ENCODE measurements around the gene AP2S1. TPM values are rescaled to one million over a fixed set of nuclear protein-coding genes. Genes with fewer than 3 reads are reported as not detected.
"Not testable (repeated sequence)": the region's sequence is repeated elsewhere in the genome, so short reads cannot be mapped to it uniquely, and the experiment has no call there.

The AP2S1 gene
- total and polyA plus RNA-seq, 3 donors from 2014 or later: 121 to 140 (median 127) TPM

- Histone ChIP-seq H3K9me3 (no peaks in the 10 kb centered on the region), H3K4me3 (no peak overlapping the region), H3K27me3 (no peaks in the 10 kb centered on the region), H3K27ac (no peak overlapping the region), H3K36me3 (ENCODE audit: low read depth, missing control alignments) (no peaks in the 10 kb centered on the region), H3K4me1 (no peaks in the 10 kb centered on the region)
- WGBS, 2 donors: 87 to 89% methylated on average over 5 of the region's 5 CpGs
- TF ChIP-seq POLR2A (IDR thresholded peaks at IDR 0.05): no peak
- no peak for TF ChIP-seq CTCF (IDR thresholded peaks at IDR 0.05)
- no peak for DNase-seq
- intact Hi-C loops (cut with DNase I; ENCODE audit: low total_unique reads): no loop called here
Observed at GRCh38 chr19:46825731-46826055, 25.0 kb downstream of the AP2S1 start.

GRCh38 chr19:46824890-46825730 is 25.5 kb downstream of the AP2S1 start:
- intact Hi-C loops (cut with DNase I; ENCODE audit: low total_unique reads): no loop called here
- Histone ChIP-seq H3K27ac (no peak overlapping the region), H3K9me3 (no peaks in the 10 kb centered on the region), H3K4me3 (no peak overlapping the region), H3K36me3 (ENCODE audit: low read depth, missing control alignments) (no peaks in the 10 kb centered on the region), H3K27me3 (no peaks in the 10 kb centered on the region), H3K4me1 (no peaks in the 10 kb centered on the region)
- 85 to 91% methylated on average over 21 of the region's 21 CpGs for WGBS, 2 donors
- no peak for TF ChIP-seq POLR2A (IDR thresholded peaks at IDR 0.05)
- TF ChIP-seq CTCF (IDR thresholded peaks at IDR 0.05): no peak
- DNase-seq: no peak

- no peaks in the 10 kb centered on the region for H3K27me3 ChIP-seq
- TF ChIP-seq POLR2A (IDR thresholded peaks at IDR 0.05) (no peak), CTCF (IDR thresholded peaks at IDR 0.05) (no peak)
- no peak overlapping the region for H3K4me3 ChIP-seq
- no peak overlapping the region for H3K27ac ChIP-seq
- no peak for DNase-seq
- intact Hi-C loops (cut with DNase I; ENCODE audit: low total_unique reads): no loop called here
- WGBS, 2 donors: 81 to 84% methylated on average over 6 of the region's 6 CpGs
- H3K36me3 ChIP-seq (ENCODE audit: low read depth, missing control alignments): no peaks in the 10 kb centered on the region
- no peaks in the 10 kb centered on the region for H3K4me1 ChIP-seq
- no peaks in the 10 kb centered on the region for H3K9me3 ChIP-seq
Observed at GRCh38 chr19:46823049-46823448, 27.6 kb downstream of the AP2S1 start.

- H3K4me1 ChIP-seq; DNase-seq; intact Hi-C loops (cut with DNase I; ENCODE audit: low total_unique reads); H3K27me3 ChIP-seq; H3K9me3 ChIP-seq; H3K36me3 ChIP-seq (ENCODE audit: low read depth, missing control alignments); H3K4me3 ChIP-seq; H3K27ac ChIP-seq: not testable (repeated sequence)
- 88 to 94% methylated on average over 4 of the region's 4 CpGs for WGBS, 2 donors
Observed at GRCh38 chr19:46822410-46822787, 28.2 kb downstream of the AP2S1 start.

- Histone ChIP-seq H3K36me3 (ENCODE audit: low read depth, missing control alignments) (no peaks in the 10 kb centered on the region), H3K27me3 (no peaks in the 10 kb centered on the region), H3K27ac (no peak overlapping the region), H3K4me1 (no peaks in the 10 kb centered on the region), H3K4me3 (no peak overlapping the region), H3K9me3 (no peaks in the 10 kb centered on the region)
- WGBS, 2 donors: 81 to 82% methylated on average over 8 to 15 of the region's 18 CpGs
- TF ChIP-seq CTCF (IDR thresholded peaks at IDR 0.05) (no peak), POLR2A (IDR thresholded peaks at IDR 0.05) (no peak)
- intact Hi-C loops (cut with DNase I; ENCODE audit: low total_unique reads): no loop called here
- DNase-seq: no peak
Observed at GRCh38 chr19:46821512-46822409, 28.9 kb downstream of the AP2S1 start.
